Measurements from ENCODE around the gene EGR1.

DNA sequence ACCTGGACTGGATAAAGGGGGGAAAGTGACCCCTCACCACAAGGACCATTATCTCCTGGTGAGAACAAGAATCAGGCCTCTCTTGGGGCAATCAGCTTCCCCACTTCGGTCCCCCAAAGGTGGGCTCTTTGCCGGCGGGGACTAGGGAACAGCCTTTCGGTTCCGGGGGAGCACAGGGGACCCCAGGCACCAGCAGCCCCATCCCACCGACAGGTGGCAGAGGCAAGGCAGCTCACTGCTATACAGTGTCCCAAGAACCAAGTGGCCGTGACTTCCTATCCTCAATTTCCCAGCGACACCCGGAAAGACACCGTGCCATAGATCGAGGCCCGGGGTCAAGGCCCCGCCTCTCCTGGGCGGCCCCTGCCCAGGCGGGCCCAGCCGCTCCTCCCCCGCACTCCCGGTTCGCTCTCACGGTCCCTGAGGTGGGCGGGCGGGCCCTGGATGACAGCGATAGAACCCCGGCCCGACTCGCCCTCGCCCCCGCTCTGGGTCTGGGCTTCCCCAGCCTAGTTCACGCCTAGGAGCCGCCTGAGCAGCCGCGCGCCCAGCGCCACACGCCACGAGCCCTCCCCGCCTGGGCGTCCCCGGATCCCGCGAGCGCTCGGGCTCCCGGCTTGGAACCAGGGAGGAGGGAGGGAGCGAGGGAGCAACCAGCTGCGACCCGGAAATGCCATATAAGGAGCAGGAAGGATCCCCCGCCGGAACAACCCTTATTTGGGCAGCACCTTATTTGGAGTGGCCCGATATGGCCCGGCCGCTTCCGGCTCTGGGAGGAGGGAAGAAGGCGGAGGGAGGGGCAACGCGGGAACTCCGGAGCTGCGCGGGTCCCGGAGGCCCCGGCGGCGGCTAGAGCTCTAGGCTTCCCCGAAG lies 655 bp upstream of the EGR1 start:
- peak; percentile 37; the same call in 1 of the 2 replicates for TF ChIP-seq POLR2AphosphoS5 (IDR thresholded peaks at IDR 0.05; ENCODE audit: low read depth)
- TF ChIP-seq, protein P1, sequence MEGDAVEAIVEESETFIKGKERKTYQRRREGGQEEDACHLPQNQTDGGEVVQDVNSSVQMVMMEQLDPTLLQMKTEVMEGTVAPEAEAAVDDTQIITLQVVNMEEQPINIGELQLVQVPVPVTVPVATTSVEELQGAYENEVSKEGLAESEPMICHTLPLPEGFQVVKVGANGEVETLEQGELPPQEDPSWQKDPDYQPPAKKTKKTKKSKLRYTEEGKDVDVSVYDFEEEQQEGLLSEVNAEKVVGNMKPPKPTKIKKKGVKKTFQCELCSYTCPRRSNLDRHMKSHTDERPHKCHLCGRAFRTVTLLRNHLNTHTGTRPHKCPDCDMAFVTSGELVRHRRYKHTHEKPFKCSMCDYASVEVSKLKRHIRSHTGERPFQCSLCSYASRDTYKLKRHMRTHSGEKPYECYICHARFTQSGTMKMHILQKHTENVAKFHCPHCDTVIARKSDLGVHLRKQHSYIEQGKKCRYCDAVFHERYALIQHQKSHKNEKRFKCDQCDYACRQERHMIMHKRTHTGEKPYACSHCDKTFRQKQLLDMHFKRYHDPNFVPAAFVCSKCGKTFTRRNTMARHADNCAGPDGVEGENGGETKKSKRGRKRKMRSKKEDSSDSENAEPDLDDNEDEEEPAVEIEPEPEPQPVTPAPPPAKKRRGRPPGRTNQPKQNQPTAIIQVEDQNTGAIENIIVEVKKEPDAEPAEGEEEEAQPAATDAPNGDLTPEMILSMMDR (IDR thresholded peaks at IDR 0.05; ENCODE audit: insufficient read depth, low read length), result no peak
- TF ChIP-seq GABPA (IDR thresholded peaks at IDR 0.05; ENCODE audit: low read depth), result no peak
- TF ChIP-seq, protein P2, sequence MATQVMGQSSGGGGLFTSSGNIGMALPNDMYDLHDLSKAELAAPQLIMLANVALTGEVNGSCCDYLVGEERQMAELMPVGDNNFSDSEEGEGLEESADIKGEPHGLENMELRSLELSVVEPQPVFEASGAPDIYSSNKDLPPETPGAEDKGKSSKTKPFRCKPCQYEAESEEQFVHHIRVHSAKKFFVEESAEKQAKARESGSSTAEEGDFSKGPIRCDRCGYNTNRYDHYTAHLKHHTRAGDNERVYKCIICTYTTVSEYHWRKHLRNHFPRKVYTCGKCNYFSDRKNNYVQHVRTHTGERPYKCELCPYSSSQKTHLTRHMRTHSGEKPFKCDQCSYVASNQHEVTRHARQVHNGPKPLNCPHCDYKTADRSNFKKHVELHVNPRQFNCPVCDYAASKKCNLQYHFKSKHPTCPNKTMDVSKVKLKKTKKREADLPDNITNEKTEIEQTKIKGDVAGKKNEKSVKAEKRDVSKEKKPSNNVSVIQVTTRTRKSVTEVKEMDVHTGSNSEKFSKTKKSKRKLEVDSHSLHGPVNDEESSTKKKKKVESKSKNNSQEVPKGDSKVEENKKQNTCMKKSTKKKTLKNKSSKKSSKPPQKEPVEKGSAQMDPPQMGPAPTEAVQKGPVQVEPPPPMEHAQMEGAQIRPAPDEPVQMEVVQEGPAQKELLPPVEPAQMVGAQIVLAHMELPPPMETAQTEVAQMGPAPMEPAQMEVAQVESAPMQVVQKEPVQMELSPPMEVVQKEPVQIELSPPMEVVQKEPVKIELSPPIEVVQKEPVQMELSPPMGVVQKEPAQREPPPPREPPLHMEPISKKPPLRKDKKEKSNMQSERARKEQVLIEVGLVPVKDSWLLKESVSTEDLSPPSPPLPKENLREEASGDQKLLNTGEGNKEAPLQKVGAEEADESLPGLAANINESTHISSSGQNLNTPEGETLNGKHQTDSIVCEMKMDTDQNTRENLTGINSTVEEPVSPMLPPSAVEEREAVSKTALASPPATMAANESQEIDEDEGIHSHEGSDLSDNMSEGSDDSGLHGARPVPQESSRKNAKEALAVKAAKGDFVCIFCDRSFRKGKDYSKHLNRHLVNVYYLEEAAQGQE (IDR thresholded peaks at IDR 0.05; ENCODE audit: insufficient replicate concordance, low read depth), result no peak

All from HL-60 (cell line).